CD4-positive, alpha-beta T cell treated with Interleukin-15 for 4 hours (primary cell): Measurements from ENCODE around the gene SNTG2.
"Not testable (repeated sequence)": the region's sequence is repeated elsewhere in the genome, so short reads cannot be mapped to it uniquely, and the experiment has no call there.

Experiments
- DNase-seq: peaks from one replicate; pipeline ENCODE4 v3.0.0-alpha.2; 2020; ENCODE audit warnings: low spot score

Gene SNTG2

GRCh38 chr2:1099418-1099817 is 148.8 kb downstream of the SNTG2 start:
- DNase-seq = no peak

- DNase-seq = no peak
These were observed 150.5 kb downstream of the SNTG2 start for GRCh38 chr2:1101011-1101782.

DNA sequence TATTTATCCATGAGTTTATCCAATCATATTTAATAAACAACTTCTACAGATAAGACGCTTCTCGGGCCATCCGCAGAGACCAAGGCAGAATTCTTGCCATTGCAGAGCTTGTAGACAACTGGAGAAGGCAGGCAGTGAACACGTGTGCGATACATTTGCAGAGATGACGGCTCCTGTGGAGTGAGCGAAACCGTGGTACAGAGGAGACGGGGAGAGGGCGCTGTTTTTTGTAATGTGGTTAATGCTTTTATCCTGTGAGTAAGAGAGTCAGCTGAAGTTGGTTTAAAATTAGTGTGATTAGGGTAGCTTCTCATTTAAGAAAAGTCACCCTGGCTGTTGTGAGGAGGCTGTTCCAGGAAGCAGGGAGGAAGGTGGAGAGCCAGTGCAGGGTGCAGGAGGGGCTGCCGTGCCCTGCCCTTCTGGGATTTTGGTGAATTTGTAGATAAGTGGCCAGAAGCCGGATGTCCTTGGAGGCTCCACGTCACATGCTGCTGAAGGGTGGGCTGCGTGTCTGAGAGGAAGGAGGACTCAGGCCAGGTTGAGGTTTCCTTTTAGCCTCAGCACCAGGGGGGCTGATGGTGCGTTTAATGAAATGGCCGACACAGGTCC is 151.4 kb downstream of the SNTG2 start:
- DNase-seq = no peak

DNA sequence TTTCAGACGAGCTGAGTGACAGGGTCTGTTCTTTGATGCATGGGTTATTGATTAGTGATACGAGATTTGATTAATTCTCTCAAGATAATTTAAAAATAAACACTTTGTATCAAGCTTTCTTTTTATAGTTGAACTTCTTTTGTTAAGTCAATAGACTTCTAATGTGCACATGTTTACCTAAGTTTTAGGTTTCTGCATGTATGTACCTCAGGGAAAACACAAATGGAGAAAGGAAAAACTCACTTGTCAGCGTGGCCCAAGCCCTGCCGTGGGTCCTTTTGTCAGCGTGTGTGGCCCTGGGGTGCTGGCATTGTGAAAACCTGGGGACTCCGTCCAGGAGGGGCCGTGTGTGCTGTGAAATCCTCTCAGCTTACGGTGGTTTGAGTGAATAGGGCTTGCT is 153.7 kb downstream of the SNTG2 start:
- no peak for DNase-seq

- not testable (repeated sequence) for DNase-seq
These were observed 155.7 kb downstream of the SNTG2 start for GRCh38 chr2:1106344-1106743.

DNA sequence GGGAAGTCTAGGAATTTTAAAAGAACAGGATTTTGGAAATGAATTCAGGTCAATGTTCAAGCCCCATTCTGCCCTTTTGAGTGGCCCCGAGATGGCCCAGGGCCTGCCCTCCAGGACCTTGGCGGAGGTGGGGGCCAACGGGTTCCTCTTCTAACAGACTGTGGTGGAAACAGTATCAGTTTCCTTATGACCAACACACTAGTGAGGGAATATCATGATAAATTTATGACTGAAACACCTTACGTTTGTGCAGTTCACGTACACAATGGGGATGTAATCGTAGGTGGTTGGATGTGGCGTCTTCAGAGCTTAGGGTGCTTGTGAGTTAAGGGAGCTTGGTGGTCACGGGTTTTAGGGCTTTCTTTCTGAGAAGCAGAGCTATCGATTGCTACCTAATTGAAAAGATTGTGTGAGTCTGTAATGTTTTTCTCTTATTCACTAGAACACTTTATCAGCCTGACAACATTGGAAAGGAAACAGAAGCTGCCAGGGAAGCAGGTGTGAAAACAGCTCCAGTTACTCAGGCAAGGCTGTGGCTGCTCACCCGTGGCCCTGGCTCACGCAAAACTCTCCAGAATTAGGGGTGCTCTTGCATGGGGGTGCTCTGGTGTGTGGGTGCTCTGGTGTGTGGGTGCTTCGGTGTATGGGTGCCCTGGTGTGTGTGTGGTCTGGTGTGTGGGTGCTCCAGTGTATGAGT is 165.3 kb downstream of the SNTG2 start:
- DNase-seq = no peak

GRCh38 chr2:1117569-1117968 is 166.9 kb downstream of the SNTG2 start:
- DNase-seq = no peak

- DNase-seq = no peak
These were observed 174.6 kb downstream of the SNTG2 start for GRCh38 chr2:1125217-1125616.

GRCh38 chr2:1125633-1126370 is 175.2 kb downstream of the SNTG2 start:
- DNase-seq = no peak

GRCh38 chr2:1129982-1130381 is 179.3 kb downstream of the SNTG2 start:
- DNase-seq = no peak

DNA sequence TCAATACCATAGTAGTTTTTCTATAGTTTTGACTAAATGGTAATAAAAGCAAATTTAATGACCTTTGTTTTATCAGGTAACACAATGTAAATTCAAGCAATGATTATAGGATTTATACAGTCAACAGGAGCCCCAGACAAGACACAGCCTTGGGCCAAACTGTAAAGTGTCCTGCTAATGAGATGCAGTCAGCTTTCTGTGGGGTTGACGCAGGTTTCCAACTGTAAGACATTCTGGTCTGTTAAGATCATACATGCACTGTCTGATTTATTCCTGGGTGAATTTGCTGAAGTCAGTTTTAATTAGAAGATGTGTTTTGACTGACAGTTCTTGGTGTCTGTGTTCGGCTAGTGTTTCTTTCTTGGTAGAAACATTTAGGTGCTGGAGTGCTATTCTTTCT is 180.3 kb downstream of the SNTG2 start:
- no peak for DNase-seq

DNA sequence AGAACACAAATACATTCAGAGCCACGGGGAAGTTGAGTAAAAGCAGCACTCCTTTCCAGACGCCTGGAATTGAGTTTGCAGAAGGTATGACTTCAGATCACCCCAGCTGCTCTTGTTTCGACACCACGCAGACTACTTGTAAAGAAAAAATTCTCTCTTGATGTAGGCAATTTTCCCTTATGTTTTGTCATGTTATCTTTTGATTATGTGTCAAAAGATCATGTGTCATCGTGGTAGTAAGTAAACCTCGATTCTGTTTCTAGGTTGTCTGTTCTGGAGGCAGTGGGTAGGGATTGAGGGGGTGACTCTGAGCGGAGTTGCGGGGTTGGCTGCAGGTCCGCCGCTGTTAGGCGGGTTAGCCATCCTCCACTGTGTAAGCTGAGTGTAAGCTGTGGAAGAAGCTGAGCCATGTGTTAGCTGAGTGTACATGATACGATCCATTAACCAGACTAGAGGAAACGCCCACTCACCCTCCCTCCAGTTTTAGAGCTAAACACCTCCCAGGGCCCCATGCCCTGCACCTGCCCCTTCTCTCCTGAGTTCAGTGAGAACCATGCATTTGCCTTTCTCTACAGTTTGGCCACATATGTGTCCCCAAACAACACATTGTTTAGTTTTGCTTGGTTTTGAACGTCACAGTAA is 181.8 kb downstream of the SNTG2 start:
- DNase-seq = no peak

DNA sequence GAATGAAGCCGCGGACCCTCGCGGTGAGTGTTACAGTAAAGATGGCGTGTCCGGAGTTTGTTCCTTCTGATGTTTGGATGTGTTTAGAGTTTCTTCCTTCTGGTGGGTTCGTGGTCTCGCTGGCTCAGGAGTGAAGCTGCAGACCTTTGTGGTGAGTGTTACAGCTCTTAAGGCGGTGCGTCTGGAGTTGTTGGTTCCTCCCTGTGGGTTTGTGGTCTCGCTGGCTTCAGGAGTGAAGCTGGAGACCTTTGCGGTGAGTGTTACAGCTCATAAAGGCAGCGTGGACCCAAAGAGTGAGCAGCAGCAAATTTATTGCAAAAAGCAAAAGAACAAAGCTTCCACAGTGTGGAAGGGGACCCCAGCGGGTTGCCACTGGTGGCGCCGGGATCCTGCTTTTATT is 183.2 kb downstream of the SNTG2 start:
- DNase-seq = not testable (repeated sequence)

- no peak for DNase-seq
These were observed 184.0 kb downstream of the SNTG2 start for GRCh38 chr2:1134629-1135028.

DNA sequence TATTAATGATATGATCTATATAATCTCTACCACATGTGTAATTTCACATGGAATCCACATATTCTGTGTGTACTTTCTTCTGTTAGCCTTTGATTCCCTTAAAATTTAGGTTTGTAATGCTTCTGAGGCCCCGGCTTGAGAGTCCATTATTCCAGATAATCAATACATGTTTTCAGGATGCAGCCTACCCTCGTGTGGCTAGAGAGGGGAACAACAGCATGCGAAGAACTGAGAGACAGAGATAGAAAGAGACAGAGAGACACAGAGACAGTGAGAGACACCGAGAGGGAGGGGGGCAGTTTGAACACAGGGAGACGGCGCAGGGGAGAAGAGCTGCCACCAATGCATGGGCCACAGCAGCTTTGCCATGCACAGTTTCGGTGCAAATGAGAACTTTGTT is 185.4 kb downstream of the SNTG2 start:
- DNase-seq = no peak

DNA sequence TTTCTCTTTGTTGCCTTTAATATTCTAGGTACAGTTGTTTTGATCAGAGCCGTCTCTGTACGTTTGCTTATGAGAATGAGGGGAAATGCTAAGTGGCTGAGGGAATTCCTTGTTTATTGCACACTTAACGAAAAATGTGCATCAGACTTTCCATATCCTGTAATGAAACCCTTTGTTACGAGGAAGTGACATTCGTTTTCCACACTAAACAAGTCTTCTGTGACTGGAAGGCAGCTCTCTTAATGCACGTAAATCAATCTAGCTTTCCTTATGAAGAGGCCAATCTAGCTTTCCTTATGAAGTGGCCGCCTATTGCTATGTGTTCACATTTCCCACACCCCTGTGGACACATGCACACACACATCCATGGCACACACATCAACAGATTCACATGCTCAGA is 186.2 kb downstream of the SNTG2 start:
- DNase-seq = no peak

GRCh38 chr2:1137264-1137663 is 186.6 kb downstream of the SNTG2 start:
- DNase-seq = no peak

DNA sequence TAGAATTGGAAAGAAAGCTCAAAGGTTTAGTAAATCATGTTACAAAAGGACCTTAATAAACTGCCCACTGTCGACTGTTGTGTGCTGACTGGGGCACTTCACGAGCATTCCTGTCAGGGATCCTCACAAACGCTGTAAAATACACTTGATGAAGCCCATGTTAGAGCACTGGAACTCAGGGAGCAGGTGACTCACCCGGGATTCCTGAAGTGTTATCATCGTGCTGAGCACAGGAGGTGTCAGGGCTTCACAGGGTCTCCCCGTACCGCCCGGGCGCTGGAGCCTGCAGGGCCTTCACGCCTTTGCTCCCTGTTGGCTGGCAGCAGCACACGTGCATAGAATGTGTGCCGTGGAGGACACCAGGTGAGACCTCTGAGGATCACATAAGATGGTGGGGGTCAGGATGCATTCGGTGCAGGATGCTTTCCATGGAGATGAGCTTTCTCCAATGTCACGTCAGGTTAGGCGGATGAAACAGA is 187.3 kb downstream of the SNTG2 start:
- DNase-seq = no peak

DNA sequence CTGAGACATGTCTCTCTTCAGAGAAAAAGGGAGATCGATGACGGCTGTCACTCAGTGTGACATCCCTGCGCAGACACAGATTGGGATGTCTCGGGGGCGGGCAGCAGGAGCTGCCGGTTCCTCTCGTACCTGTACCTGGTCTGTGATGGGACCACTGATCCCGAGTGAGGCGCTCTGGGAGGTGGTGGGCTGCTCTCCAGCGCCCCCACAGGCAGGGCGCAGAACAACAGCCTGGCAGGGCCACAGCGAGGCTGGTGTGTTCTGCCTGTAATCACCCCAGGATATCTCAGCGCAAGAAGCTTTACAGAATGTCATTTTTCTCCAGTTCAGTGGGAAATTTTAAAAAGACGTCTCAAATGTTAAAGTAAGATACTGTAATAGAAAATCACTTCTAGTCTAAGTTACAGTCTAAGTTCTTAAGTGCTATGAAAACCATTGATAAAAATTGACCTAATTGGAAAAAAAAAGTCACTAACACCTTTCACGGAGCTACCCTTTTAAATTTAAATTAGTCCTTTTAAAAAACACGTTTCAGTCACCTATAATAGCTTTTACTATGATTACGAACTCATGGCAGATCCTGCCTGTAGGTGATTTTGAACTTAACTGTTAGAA is 189.8 kb downstream of the SNTG2 start:
- DNase-seq = peak; percentile 37

- DNase-seq = no peak
These were observed 190.4 kb downstream of the SNTG2 start for GRCh38 chr2:1141079-1141478.

- DNase-seq = no peak
These were observed 192.5 kb downstream of the SNTG2 start for GRCh38 chr2:1143129-1143528.
